Esophagus mucosa (tissue), 1 donor: Measurements from ENCODE around the gene SLC25A5. TPM values are rescaled to one million over a fixed set of nuclear protein-coding genes. Genes with fewer than 3 reads are reported as not detected.

Experiments used
- ATAC-seq: fragments of 200-7000 bp; cut with Tn5 transposase; one replicate; pipeline ENCODE4 v1.9.1; 2020
- total RNA-seq: library from RNA; stranded (reverse); gene quantifications from one replicate; pipeline ENCODE4 v1.2.4, GENCODE V29; 2023
- donor health status: DM: yes; HTN: yes; CAD: no.

The SLC25A5 gene
- total RNA-seq, 1 donor from 2014 or later, result 452 TPM

- no peak for ATAC-seq
Measured at GRCh38 chrX:119505945-119506344, 37.7 kb downstream of the SLC25A5 start.

GRCh38 chrX:119507206-119507605, 39.0 kb downstream of the SLC25A5 start:
- ATAC-seq, result no peak

DNA sequence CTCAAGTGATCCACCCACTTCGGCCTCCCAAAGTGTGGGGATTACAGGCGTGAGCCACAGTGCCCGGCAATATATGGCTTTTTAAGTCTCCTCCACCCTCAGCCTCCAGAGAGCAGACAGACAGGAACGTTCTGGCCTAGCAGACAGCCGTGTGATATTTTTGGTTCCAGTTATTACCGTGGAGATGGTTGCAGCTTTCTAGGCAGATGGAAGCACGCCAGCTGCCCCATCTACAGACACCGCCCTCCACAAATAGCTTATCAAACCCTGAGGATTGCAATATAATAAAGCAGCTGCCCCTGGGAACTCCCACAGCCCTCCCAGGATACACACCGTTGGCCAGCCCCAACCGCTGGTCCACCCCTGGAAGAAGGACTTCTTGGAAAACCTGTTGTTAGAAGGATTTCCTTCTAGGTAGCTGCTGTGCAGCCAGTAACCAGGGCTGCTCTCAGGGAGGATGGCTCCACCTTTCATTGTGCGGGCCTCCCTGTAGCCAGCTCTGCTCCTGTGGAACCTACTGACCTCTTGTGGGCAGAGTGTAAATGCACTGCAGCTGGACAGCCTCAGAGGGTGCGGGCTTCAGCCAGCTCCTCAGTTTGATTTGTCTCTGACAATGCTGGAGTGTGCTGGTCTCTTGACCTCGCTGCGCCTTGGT, 44.0 kb downstream of the SLC25A5 start:
- ATAC-seq, result peak; percentile 98

GRCh38 chrX:119516157-119516702, 48.0 kb downstream of the SLC25A5 start:
- peak; percentile 73 for ATAC-seq

DNA sequence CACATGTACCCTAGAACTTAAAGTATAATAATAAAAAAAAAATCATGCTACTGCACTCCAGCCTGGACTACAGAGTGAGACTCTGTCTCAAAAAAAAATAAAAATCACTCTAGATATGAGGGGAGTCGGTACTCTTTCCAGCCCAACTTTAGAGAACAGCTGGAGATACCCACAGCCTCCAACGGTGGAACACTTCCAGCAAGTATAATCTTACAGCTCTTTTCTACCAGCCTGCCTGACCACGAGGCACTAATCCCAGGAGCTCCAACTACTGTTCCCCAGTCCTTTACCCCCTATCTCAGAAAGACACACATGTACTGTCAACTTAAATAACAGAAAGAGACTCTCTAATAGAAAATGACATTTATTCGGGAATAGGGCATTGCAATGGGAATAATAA, 50.1 kb downstream of the SLC25A5 start:
- no peak for ATAC-seq

Other genes with a start within 250 kb of the SLC25A5 start
- 45.1 TPM for gene PGRMC1, start 232.2 kb upstream of the SLC25A5 start, total RNA-seq
- 25.4 TPM for gene SLC25A43, start 69.1 kb upstream of the SLC25A5 start, total RNA-seq
- 13.5 TPM for gene STEEP1, start 97.0 kb downstream of the SLC25A5 start, total RNA-seq
- 44.7 TPM for gene UBE2A, start 106.1 kb downstream of the SLC25A5 start, total RNA-seq
- 7.5 TPM for gene NKRF, start 138.0 kb downstream of the SLC25A5 start, total RNA-seq
- 5.1 TPM for gene SEPTIN6, start 224.7 kb downstream of the SLC25A5 start, total RNA-seq